Islet of Langerhans (tissue), 1 donor: ENCODE results near the gene MAP3K13.

Experiments
- FAIRE-seq: peaks from one replicate; lab custom pipeline; 2011; peaks lifted over from hg19 to GRCh38; lab: Jason Lieb, UNC

MAP3K13 gene

GRCh38 chr3:185362850-185363661, at the start of gene MAP3K13:
TSS of gene MAP3K13 (plus strand) at chr3:185363136. CDS start at chr3:185428582, 65,446 bp downstream.
- FAIRE-seq = peak; percentile 98

- no peak for FAIRE-seq
These were observed 49.2 kb upstream of the MAP3K13 start for GRCh38 chr3:185313693-185314246.

- FAIRE-seq = no peak
These were observed 46.1 kb upstream of the MAP3K13 start for GRCh38 chr3:185316740-185317412.

- peak; percentile 93 for FAIRE-seq
These were observed 45.3 kb upstream of the MAP3K13 start for GRCh38 chr3:185317674-185318073.

GRCh38 chr3:185318141-185318540, 44.8 kb upstream of the MAP3K13 start:
- peak; percentile 55 for FAIRE-seq

GRCh38 chr3:185319801-185320200, 43.1 kb upstream of the MAP3K13 start:
- FAIRE-seq = no peak

- FAIRE-seq = no peak
These were observed 42.0 kb upstream of the MAP3K13 start for GRCh38 chr3:185320949-185321348.

- no peak for FAIRE-seq
These were observed 40.7 kb upstream of the MAP3K13 start for GRCh38 chr3:185322101-185322719.

- FAIRE-seq = no peak
These were observed 36.8 kb upstream of the MAP3K13 start for GRCh38 chr3:185325946-185326791.

- no peak for FAIRE-seq
These were observed 35.9 kb upstream of the MAP3K13 start for GRCh38 chr3:185327062-185327461.

GRCh38 chr3:185328324-185329004, 34.5 kb upstream of the MAP3K13 start:
- no peak for FAIRE-seq

- FAIRE-seq = no peak
These were observed 32.7 kb upstream of the MAP3K13 start for GRCh38 chr3:185330238-185330637.

- FAIRE-seq = no peak
These were observed 32.3 kb upstream of the MAP3K13 start for GRCh38 chr3:185330644-185331043.

- FAIRE-seq = peak; percentile 24
These were observed 30.8 kb upstream of the MAP3K13 start for GRCh38 chr3:185332026-185332735.

- FAIRE-seq = peak; percentile 36
These were observed 27.1 kb upstream of the MAP3K13 start for GRCh38 chr3:185335799-185336198.

GRCh38 chr3:185337231-185337816, 25.6 kb upstream of the MAP3K13 start:
- FAIRE-seq = peak; percentile 94

GRCh38 chr3:185339945-185340344, 23.0 kb upstream of the MAP3K13 start:
- no peak for FAIRE-seq

- FAIRE-seq = no peak
These were observed 22.2 kb upstream of the MAP3K13 start for GRCh38 chr3:185340751-185341150.

- FAIRE-seq = no peak
These were observed 21.1 kb upstream of the MAP3K13 start for GRCh38 chr3:185341616-185342458.
